HG03520 (cell line): ENCODE results near the gene CSTF1.

ENCODE experiments used
- ATAC-seq: cut with Tn5 transposase; IDR thresholded peaks from one replicate; pipeline ENCODE4 v1.9.1; 2021; ENCODE audit warnings: mild to moderate bottlenecking, moderate library complexity; ENCODE audit not compliant: unreplicated experiment

Gene CSTF1

DNA sequence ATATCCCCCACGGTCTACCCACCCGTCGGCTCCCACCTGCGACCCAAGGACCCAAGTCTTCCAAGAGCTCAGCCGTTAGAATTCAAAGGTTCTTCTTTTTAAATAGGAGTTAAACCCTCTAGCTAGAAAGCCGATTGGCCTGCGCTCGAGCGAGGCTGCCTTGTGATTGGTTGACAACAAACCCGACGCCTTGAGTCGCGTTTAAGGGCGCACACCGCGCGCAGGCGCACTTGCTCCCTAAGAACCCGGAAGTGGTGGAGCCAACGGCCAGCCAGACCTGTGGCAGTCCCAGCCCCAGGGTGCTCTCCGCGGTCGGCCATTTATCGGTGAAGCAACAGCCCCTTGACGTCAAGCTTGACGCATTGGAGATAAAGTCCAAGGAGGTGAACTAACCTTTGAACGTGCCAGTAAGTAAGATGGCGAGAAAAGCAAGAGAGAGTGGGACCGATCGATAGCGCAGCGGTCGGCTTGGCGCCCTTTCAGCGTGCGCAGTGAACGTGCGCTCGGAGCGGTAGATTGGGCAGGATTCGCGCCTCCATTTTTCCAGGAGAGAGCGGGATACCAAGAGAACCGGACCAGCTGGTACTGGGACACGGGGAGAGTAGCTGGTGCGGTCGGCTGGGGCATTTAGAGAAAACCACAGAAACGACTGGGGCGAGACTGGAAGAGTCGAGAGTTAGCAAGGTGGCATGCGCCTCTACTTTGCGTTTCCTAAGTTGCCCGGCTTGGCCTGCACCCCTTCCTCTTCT, at the start of gene CSTF1, which contains the start of gene AURKA:
TSS of gene CSTF1 (plus strand) at position 514 of the 749 bp plus-strand sequence. CDS start 2,908 bp downstream, outside the sequence.
TSS of gene AURKA (minus strand) at position 84 of the 749 bp plus-strand sequence. CDS start 4,018 bp downstream, outside the sequence.
- peak; percentile 91 for ATAC-seq

GRCh38 chr20:56342783-56343182, 49.7 kb upstream of the CSTF1 start:
- ATAC-seq, result no peak

- no peak for ATAC-seq
These were observed 48.5 kb upstream of the CSTF1 start for GRCh38 chr20:56343861-56344381.

- ATAC-seq, result no peak
These were observed 46.5 kb upstream of the CSTF1 start for GRCh38 chr20:56345911-56346310.

- no peak for ATAC-seq
These were observed 44.7 kb upstream of the CSTF1 start for GRCh38 chr20:56347628-56348304.

DNA sequence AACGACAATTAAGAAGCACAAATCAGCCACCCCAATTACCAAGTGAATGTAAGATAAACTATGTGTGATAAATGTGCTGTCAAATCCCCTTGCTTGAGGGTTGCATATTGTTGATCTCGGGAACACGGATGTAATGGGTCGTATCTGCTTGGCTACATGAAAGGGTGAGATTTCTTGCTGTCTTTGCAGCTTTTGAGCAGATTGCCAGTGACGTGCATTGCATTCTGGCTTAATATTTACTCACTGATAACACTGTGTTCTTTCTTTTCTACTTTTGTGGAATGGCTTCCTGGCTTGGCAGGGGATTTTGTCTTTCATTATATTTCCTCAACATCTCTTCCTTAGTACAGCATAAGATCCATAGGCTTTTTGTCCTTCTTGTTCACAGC, 44.1 kb upstream of the CSTF1 start:
- no peak for ATAC-seq

DNA sequence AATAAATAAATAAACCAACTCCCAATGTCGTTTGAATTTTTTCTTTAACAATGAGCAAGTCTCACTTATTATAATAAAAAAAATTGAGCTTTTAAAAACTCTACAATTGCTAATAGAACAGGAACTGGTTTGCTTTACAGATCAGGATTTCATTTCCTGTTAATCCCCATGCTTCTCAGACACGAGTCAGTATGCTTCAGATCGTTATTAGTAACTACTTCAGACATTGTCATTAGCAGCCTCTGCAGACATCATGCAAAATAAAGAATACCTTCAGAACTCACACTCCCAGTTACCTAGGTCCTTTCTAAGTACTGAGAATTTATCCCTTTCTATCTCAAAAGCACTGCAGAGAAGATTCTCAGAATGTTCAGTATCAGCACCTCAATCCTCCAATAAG, 43.7 kb upstream of the CSTF1 start:
- no peak for ATAC-seq

DNA sequence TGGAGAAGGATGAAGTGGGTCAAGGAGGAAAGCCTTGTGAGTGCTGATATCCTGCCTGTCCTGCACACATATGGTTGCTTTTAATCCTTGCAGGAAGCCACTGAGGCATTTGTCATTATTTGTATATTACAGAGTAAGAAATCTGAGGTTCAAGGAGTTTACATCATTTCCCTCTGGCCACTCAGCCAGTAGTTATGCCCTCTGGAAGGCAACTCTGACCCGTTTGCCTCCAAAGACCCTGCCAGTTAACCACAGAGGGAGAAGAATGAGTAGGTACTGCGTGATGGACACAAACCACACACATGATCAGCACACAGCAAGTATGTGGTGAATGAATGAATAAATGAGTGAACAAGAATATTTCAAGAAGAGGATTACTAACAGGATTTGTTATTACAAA, 41.6 kb upstream of the CSTF1 start:
- no peak for ATAC-seq

GRCh38 chr20:56352345-56353055, 39.9 kb upstream of the CSTF1 start:
- no peak for ATAC-seq

DNA sequence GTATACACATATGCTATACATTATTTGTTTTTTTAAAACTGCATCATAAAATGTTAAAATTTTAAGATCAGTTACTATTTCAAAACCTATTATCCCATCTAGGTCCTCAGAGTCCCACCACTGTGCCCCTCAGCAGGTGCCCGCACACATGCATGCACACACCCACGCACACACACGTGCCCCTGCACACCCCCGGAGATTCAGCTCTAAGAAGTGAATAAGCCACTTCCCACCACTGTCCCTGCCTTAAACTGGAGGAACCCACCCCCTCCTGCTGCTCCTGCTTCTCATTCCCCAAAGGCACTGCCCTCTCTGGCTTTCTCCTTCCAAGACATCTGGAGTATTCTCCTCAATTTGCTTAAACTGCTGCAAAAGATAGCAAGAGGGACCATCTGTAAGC, 39.1 kb upstream of the CSTF1 start:
- ATAC-seq, result no peak

DNA sequence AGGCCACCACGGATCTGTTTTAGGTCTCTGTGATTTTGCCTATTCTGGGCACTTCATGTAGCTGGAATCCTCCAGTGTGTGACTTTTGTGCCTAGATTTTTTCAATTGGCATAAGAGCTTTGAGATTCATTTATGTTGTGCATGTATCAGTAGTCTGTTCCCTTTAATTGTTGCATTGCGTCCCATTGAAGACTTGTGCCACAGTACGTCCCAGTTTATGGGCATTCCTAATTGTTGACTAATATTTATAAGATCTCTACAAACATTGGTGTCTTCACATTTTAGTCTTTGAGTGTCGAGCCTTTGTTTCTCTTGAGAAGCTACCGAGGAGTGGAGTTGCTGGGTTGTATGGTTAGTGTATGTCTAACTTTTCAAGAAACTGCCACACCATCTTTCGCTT, 34.4 kb upstream of the CSTF1 start:
- no peak for ATAC-seq

GRCh38 chr20:56358600-56359211, 33.7 kb upstream of the CSTF1 start, which contains the start of gene FAM210B:
TSS of gene FAM210B (plus strand) at chr20:56358974. CDS start at chr20:56359006, 32 bp downstream.
- ATAC-seq, result peak; percentile 98

- ATAC-seq, result peak; percentile 6
These were observed 33.0 kb upstream of the CSTF1 start for GRCh38 chr20:56359212-56360132.

GRCh38 chr20:56360133-56360907, 32.1 kb upstream of the CSTF1 start:
- no peak for ATAC-seq

- no peak for ATAC-seq
These were observed 31.6 kb upstream of the CSTF1 start for GRCh38 chr20:56360908-56361205.

- ATAC-seq, result no peak
These were observed 30.5 kb upstream of the CSTF1 start for GRCh38 chr20:56361900-56362299.

DNA sequence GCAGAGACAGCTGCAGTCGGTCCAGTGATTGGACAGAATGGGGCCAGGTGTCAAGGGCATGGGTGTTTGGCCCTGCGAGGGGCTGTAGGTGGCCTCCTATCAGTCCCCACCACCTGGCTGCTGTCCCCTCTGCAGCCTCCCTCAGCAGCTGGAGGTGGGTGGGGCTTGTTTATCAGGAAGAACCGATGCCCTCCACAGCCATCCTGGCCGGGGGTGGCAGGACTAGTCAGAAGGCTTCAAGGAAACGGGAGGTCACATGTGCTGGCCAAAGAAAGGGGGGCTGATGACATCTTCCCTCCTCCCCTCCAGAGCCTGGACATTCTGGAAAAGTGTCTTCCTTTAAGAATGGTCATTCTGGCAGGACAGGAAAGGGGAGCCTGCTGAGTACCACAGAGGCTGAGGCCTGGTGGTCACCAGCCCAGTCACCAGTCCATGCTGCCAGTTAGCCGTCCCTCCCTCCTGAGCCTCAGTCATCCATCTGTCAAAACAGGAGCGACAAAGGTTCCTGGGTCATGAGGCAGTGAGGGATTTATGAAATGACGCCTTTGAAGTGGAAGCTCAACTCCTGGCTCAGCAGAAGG, 29.5 kb upstream of the CSTF1 start:
- ATAC-seq, result no peak

DNA sequence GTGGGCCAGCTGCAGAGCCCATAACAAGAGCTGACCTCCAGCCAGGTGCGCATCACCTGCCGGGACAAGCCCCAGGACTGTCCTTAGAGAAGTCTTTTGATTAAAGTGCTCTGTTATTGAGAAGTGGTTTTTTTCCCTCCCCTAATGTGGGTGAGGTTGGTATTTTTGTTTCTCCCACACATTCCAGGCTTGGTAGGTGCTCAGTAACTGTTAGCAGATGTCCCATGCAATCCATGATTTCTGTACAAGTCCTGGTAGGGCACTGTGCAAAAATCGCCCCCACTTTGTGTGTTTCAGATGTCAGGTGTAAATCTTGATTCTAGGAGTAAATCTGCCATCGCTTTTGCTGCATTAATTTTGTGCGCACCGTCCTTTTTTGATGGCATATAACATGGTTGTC, 29.0 kb upstream of the CSTF1 start:
- ATAC-seq, result no peak
